Fibroblast of skin of left biceps (primary cell): ENCODE data around the gene B4GALT2.

Experiments
- DNase-seq, 2 experiments: peaks; one replicate each; pipeline ENCODE4 v3.0.0-alpha.2; 2013; ENCODE audit warnings: low read depth in 2 of 2

Gene B4GALT2

DNA sequence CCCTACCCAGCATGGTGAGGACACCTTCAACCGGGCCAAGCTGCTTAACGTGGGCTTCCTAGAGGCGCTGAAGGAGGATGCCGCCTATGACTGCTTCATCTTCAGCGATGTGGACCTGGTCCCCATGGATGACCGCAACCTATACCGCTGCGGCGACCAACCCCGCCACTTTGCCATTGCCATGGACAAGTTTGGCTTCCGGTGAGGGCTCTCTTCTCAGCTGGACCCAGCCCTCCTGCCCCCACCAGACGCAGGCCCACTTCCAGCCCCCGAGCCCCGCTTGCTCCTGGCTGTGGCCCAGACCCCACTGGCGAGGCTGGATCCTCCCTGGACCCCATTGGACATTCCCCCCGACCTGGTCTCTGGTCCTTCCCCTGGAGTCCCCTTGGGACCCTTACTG is 5.8 kb downstream of the B4GALT2 start:
- no peak for DNase-seq

DNA sequence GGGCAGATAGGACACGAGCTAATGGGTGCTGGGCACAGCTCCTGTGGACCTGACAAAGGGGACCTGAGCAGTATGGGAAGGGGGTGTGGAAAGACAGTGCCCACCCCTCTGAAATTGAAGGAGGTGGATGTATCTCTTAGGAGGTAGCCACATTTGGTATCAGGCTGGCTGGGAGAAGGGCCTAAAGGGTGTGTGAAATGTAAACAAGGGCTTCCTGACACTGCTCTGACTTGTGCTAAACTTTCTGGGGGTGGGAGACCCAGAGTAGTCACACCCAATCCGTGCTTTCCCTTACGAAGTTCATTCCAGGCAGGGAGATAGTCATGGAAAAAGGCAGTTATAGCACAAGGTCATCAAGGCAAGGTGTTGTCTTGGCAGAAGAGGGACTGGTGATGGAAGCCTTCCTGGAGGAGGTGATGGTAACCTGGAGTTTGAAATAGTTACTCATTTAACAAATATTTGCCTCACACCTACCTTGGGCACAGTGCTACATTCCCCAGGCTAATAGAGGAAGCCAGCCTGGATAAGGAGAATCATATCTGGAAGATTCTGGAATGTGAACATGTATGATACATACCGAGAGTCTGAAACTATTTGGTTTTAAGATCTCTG is 7.1 kb downstream of the B4GALT2 start:
- no peak for DNase-seq

- no peak for DNase-seq
Observed at GRCh38 chr1:43986712-43987111, 7.7 kb downstream of the B4GALT2 start.

GRCh38 chr1:43987159-43987902 is 8.3 kb downstream of the B4GALT2 start:
- DNase-seq: no peak

DNA sequence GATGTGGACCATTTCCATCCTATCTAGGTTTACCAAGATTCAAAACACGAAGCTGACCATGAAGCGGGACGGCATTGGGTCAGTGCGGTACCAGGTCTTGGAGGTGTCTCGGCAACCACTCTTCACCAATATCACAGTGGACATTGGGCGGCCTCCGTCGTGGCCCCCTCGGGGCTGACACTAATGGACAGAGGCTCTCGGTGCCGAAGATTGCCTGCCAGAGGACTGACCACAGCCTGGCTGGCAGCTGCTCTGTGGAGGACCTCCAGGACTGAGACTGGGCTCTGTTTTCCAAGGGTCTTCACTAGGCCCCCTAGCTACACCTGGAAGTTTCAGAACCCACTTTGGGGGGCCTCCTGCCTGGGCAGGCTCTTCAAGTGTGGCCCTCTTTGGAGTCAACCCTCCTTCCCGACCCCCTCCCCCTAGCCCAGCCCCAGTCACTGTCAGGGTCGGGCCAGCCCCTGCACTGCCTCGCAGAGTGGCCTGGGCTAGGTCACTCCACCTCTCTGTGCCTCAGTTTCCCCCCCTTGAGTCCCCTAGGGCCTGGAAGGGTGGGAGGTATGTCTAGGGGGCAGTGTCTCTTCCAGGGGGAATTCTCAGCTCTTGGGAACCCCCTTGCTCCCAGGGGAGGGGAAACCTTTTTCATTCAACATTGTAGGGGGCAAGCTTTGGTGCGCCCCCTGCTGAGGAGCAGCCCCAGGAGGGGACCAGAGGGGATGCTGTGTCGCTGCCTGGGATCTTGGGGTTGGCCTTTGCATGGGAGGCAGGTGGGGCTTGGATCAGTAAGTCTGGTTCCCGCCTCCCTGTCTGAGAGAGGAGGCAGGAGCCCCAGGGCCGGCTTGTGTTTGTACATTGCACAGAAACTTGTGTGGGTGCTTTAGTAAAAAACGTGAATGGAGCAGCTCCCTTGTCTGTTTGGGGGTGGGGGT is 11.5 kb downstream of the B4GALT2 start:
- no peak for DNase-seq

- DNase-seq: no peak
Observed at GRCh38 chr1:43991200-43991475, 12.1 kb downstream of the B4GALT2 start.

- DNase-seq: peak in 1 of 2 experiments; percentile 29
Observed at GRCh38 chr1:43991476-43992231, 12.6 kb downstream of the B4GALT2 start, which contains the start of gene CCDC24. Gene CCDC24, plus strand, starts transcription at chr1:43991599. Its CDS starts 280 bp downstream, at chr1:43991879.

DNA sequence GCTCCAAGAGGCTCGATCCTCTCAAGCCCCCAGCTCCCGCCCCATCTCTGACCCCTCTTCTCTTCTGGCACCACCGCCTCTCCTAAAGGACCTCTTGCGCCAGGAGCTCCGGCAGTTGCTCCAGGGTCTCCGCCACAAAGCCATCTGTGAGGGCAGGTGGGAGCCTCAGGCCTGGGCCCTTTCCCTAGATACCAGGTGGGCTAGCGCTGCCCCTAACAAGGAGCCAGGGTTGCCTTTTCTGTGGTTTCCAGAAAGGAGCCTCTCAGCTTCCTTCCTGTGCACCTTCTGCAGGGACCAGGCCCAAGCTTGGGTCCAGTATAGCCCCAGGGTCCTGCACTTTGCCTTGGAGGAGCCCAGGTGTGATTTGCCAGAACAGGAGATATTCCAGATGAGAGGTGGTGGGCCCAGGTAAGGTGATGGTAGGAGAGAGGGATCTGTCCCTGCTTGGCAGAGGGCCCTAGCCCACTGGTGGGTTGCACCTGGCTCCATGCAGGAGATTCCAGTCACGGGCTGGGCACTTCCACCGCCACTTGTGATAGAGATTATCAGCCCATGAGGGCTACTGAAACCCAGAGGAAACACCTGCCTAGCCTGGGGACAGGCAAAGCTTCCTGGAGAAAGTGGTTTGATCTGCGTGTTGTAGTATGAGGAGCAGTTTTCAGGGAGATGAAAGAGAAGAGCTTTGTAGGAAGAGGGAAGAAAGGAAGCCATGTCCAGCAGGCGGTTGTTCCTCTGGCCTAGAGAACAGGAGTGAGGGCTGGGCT is 13.4 kb downstream of the B4GALT2 start:
- no peak for DNase-seq

DNA sequence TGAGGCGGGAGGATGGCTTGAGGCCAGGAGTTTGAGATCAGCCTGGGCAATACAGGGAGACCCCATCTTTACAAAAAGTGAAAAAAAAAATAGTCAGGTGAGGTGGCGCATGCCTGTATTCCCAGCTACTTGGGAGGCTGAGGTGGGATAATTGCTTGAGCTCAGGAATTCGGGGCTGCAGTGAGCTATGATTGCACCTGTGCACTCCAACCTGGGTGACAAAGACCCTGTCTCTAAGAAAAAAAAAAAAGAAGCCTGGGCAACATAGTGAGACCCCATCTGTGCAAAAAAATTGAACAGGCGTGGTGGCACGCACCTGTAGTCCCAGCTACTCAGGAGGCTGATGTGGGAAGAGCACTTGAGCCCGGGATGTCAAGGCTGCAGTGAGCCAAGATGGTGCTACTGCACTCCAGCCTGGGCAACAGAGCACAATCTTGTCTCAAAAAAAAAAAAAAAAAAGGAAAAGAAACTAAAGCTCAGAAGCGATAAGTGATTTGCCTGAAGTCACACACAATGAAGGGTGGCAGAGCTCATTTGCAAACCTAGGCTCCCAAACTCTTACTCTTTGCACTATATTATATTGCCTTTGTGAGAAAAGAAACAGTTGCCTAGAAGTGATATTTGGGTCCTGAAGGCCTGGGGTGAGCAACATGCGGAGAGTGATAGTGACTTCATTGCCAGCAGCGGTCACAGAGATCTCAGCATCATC is 14.3 kb downstream of the B4GALT2 start:
- DNase-seq: no peak

DNA sequence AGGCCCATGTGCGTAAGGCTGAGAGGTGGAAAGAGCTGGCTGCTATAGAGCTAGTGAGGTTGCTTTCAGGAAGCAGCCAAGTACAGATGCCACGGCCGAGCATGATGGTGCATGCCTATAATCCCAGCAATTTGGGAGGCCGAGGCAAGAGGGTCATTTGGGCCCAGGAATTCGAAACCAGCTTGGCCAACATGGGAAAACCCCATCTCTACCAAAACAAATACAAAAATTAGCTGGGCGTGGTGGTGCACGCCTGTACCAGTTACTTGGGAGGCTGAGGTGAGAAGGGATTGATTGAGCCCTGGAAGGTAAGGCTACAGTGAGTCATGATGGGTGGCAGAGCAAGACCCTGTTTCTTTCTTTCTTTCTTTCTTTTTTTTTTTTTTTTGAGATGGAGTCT is 15.1 kb downstream of the B4GALT2 start:
- DNase-seq: no peak

DNA sequence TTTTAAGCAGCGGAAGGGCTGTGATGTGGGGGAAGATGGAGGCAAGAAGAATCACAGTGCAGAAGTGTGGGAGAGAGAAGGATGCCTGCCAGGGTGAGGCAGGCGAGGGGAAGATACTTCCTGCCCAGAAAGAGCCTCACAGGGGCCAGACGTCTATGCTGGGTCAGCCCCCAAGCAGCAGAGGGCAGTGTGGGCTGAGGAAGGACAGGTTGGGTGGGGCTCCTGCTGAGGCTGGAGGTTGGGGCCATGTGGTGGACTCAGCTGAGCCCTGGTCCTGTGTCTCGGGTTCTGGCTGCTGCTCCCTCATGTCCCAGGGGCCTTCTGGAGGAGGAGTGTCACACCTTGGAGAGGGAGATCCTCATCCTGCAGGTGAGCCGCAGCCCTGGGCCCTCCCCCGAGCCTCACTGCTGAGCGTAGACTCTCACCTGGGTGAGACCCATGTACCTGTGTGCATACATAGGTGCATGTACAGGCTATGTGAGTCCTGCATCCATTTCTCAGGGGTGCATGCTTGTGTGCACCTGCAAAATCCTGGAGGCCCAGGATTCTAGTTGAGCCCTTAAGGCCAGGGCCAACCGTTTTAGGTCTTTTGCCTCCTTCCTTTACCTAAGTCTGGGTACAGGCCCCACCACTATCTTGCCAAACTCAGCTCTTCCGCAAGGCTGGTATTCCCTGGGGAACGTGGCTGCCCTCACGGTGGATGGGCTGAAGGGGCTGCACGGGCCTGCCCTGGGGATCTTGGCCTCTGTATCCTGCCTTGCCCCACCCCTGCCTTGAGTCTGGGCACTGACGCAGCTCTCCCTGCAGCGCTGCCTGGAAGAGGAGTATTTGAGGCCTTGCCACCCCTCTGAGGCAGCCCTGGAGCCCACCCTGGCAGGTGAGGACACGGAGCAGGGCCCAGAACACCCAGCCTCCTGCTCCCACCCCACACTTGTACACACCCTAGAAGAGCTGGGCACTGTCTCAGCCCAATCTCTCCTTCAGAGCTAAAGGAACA is 16.1 kb downstream of the B4GALT2 start:
- DNase-seq: no peak

- no peak for DNase-seq
Observed at GRCh38 chr1:43995984-43996732, 17.1 kb downstream of the B4GALT2 start.

DNA sequence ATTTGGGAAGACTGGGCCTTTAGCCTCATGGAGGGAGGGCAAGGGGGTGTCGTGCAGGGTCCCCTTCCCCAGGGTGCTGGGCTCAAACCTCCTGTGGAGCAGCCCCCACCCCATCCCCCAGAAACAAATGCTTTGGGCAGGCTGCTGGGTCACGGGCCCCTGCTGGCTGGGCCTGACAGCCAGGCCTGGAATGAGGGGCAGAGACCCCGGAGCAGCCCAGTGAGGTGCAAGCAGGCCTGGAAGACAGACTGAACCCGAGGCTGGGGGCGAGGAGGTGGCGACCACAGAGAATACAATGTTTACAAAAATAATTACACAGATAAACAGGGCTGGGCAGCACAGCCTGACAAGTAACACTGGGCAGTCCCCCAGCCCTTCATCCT is 17.7 kb downstream of the B4GALT2 start:
- no peak for DNase-seq

- no peak for DNase-seq
Observed at GRCh38 chr1:43997295-43997999, 18.4 kb downstream of the B4GALT2 start.

GRCh38 chr1:43998000-43998378 is 19.0 kb downstream of the B4GALT2 start:
- no peak for DNase-seq

GRCh38 chr1:43999455-43999854 is 20.4 kb downstream of the B4GALT2 start:
- no peak for DNase-seq

- no peak for DNase-seq
Observed at GRCh38 chr1:44000122-44000665, 21.2 kb downstream of the B4GALT2 start.

- no peak for DNase-seq
Observed at GRCh38 chr1:44002165-44002564, 23.2 kb downstream of the B4GALT2 start.
